Measurements from ENCODE around the gene ANKRD55. TPM values are rescaled to one million over a fixed set of nuclear protein-coding genes. Genes with fewer than 3 reads are reported as not detected.
"Not testable (repeated sequence)": the region's sequence is repeated elsewhere in the genome, so short reads cannot be mapped to it uniquely, and the experiment has no call there.

Gene ANKRD55
- total RNA-seq, 1 experiment from 2014 or later: not detected

DNA sequence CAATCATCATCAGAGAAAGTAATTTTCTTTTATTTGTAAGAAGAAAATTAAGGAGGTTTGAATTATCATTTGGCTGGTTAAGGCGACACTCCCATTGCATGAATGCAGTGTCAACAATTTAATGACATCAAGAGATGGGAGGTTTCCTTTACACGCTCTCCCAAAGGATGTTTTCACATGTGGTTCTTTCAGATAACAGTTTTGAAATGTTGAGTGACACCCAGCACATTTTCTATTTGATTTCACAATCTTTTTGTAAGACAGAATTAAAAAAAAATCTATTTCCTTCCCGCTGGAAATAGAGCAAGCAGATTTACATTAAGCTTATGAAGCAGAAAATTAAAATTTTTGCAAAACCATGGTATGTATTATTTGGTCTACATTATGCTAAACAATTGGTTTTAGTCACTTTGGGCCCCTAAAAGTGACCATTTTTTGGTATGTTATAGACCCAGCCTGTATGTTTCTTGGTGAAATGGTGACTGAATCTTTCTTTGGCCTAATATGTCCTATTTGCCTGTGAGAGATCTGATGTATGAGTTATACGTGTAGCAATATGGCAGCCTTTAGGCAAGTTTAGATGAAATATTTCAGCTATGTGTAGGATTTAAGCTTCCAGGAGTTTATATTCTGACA is 18.9 kb upstream of the ANKRD55 start:
- Histone ChIP-seq H3K79me2 (ENCODE audit: low read depth) (no peaks in the 10 kb centered on the region), H2AFZ (no peak overlapping the region), H3K4me2 (no peak overlapping the region), H3K27ac (no peak overlapping the region), H3K4me1 (replicated peaks; ENCODE audit: insufficient read depth) (no peaks in the 10 kb centered on the region), H3K27me3 (ENCODE audit: insufficient read depth, low read depth) (no peaks in the 10 kb centered on the region), H4K20me1 (ENCODE audit: insufficient read depth) (no peaks in the 10 kb centered on the region), H3K9me2 (ENCODE audit: insufficient read depth) (no peaks in the 10 kb centered on the region), H3F3A (ENCODE audit: insufficient read depth, low read depth) (no peaks in the 10 kb centered on the region), H3K9me3 (ENCODE audit: insufficient read depth, low read depth) (no peaks in the 10 kb centered on the region), H3K36me3 (ENCODE audit: low read depth) (no peaks in the 10 kb centered on the region), H3K4me3 (no peak overlapping the region)
- TF ChIP-seq, protein P1, sequence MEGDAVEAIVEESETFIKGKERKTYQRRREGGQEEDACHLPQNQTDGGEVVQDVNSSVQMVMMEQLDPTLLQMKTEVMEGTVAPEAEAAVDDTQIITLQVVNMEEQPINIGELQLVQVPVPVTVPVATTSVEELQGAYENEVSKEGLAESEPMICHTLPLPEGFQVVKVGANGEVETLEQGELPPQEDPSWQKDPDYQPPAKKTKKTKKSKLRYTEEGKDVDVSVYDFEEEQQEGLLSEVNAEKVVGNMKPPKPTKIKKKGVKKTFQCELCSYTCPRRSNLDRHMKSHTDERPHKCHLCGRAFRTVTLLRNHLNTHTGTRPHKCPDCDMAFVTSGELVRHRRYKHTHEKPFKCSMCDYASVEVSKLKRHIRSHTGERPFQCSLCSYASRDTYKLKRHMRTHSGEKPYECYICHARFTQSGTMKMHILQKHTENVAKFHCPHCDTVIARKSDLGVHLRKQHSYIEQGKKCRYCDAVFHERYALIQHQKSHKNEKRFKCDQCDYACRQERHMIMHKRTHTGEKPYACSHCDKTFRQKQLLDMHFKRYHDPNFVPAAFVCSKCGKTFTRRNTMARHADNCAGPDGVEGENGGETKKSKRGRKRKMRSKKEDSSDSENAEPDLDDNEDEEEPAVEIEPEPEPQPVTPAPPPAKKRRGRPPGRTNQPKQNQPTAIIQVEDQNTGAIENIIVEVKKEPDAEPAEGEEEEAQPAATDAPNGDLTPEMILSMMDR (conservative IDR thresholded peaks at IDR 0.05): no peak
- TF ChIP-seq EZH2 (IDR thresholded peaks at IDR 0.05; ENCODE audit: low read depth): no peak
- ChIA-PET CTCF (no interaction called here), POLR2A (ENCODE audit: unreplicated experiment) (interaction anchor here (0.6 kb wide), 1 partner anchor 15 kb away, joined by 3 read pairs; no protein-coding TSS in a partner anchor)
- BruUV-seq (replicated peaks): no TSS peak
- intact Hi-C loops (cut with micrococcal nuclease; ENCODE audit: unreplicated experiment): no loop called here
- DNase-seq: no peak

DNA sequence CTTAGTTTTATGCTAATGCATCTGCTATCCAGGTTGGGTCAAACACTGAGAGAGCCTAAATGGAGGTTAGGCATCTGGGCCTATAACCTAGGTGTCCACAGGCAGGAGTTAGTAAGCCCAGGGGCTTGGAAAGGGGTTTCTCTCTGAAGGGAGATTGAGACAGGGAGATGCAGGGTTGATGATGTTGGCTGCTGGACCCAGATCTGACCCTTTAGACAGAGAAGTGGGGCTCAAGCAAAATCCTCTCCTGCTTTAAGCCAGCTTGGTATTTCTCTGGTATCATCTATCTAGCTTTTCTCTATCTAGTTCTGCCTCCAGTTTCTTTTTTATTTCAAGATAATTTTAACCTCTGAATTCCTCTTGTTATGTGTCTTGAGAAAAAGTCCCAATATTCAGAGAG is 18.3 kb upstream of the ANKRD55 start:
- no peaks in the 10 kb centered on the region for H3K4me1 ChIP-seq (replicated peaks; ENCODE audit: insufficient read depth)
- no peaks in the 10 kb centered on the region for H3K9me3 ChIP-seq (ENCODE audit: insufficient read depth, low read depth)
- no peaks in the 10 kb centered on the region for H3K9me2 ChIP-seq (ENCODE audit: insufficient read depth)
- H3K4me3 ChIP-seq: no peak overlapping the region
- BruUV-seq (replicated peaks): no TSS peak
- H3F3A ChIP-seq (ENCODE audit: insufficient read depth, low read depth): no peaks in the 10 kb centered on the region
- no peaks in the 10 kb centered on the region for H3K79me2 ChIP-seq (ENCODE audit: low read depth)
- no peak overlapping the region for H3K27ac ChIP-seq
- H3K4me2 ChIP-seq: no peak overlapping the region
- TF ChIP-seq EZH2 (IDR thresholded peaks at IDR 0.05; ENCODE audit: low read depth): no peak
- TF ChIP-seq, protein P1 (conservative IDR thresholded peaks at IDR 0.05): no peak
- intact Hi-C loops (cut with micrococcal nuclease; ENCODE audit: unreplicated experiment): no loop called here
- H2AFZ ChIP-seq: no peak overlapping the region
- H3K27me3 ChIP-seq (ENCODE audit: insufficient read depth, low read depth): no peaks in the 10 kb centered on the region
- ChIA-PET POLR2A (ENCODE audit: unreplicated experiment) (no interaction called here), CTCF (no interaction called here)
- DNase-seq: no peak
- no peaks in the 10 kb centered on the region for H4K20me1 ChIP-seq (ENCODE audit: insufficient read depth)
- no peaks in the 10 kb centered on the region for H3K36me3 ChIP-seq (ENCODE audit: low read depth)

DNA sequence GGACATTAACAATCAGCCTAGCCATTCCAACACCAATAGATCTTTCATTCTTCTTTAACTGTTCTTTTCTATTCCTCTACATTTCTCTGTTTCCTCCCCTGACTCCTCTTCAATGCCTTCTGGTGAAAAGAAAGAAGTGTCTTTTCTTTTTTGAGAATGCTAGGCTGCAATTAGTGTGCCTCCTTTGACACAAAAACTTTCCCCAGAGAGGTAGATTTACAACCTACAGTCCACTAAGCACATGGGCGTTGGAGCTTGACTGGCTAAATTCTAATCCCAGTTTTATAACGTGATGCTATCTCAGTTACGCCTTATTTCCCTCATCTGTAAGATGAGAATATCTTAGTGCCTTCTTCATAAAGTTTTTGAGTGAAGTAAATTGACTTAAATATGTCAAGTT is 16.9 kb upstream of the ANKRD55 start:
- H3K27me3 ChIP-seq (ENCODE audit: insufficient read depth, low read depth): no peaks in the 10 kb centered on the region
- H3K27ac ChIP-seq: no peak overlapping the region
- POLR2A ChIA-PET (ENCODE audit: unreplicated experiment): no interaction called here
- H2AFZ ChIP-seq: no peak overlapping the region
- no peak overlapping the region for H3K4me3 ChIP-seq
- no peaks in the 10 kb centered on the region for H3F3A ChIP-seq (ENCODE audit: insufficient read depth, low read depth)
- intact Hi-C loops (cut with micrococcal nuclease; ENCODE audit: unreplicated experiment): no loop called here
- no peak for DNase-seq
- H3K4me2 ChIP-seq: no peak overlapping the region
- H3K9me3 ChIP-seq (ENCODE audit: insufficient read depth, low read depth): no peaks in the 10 kb centered on the region
- H4K20me1 ChIP-seq (ENCODE audit: insufficient read depth): no peaks in the 10 kb centered on the region
- H3K9me2 ChIP-seq (ENCODE audit: insufficient read depth): no peaks in the 10 kb centered on the region
- H3K4me1 ChIP-seq (replicated peaks; ENCODE audit: insufficient read depth): no peaks in the 10 kb centered on the region
- BruUV-seq (replicated peaks): no TSS peak
- CTCF ChIA-PET: no interaction called here
- H3K79me2 ChIP-seq (ENCODE audit: low read depth): no peaks in the 10 kb centered on the region
- no peaks in the 10 kb centered on the region for H3K36me3 ChIP-seq (ENCODE audit: low read depth)
- TF ChIP-seq, protein P1 (conservative IDR thresholded peaks at IDR 0.05): no peak

DNA sequence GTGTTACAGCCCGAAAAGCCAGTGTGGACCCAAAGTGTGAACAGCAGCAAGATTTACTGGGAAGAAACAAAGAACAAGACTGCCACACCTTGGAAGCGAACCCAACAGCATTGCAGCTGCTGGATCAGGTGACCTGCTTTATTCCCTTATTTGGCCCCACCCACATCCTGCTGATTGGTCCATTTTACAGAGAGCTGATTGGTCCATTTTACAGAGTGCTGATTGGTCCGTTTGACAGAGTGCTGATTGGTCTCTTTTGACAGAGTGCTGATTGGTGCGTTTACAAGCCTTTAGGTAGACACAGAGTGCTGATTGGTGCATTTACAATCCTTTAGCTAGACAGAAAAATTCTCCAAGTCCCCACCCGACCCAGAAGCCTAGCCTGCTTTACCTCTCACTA is 16.0 kb upstream of the ANKRD55 start:
- H3K4me2 ChIP-seq; H2AFZ ChIP-seq; intact Hi-C loops (cut with micrococcal nuclease; ENCODE audit: unreplicated experiment); H3F3A ChIP-seq (ENCODE audit: insufficient read depth, low read depth); CTCF ChIA-PET; H3K9me3 ChIP-seq (ENCODE audit: insufficient read depth, low read depth); DNase-seq; POLR2A ChIA-PET (ENCODE audit: unreplicated experiment); H3K36me3 ChIP-seq (ENCODE audit: low read depth); H3K27me3 ChIP-seq (ENCODE audit: insufficient read depth, low read depth); H3K4me3 ChIP-seq; H3K4me1 ChIP-seq (replicated peaks; ENCODE audit: insufficient read depth); H3K9me2 ChIP-seq (ENCODE audit: insufficient read depth); BruUV-seq (replicated peaks); H3K79me2 ChIP-seq (ENCODE audit: low read depth); H3K27ac ChIP-seq; H4K20me1 ChIP-seq (ENCODE audit: insufficient read depth): not testable (repeated sequence)

All from PC-9 (cell line).